Progenitor cell of endocrine pancreas (in vitro differentiated cells): Measurements from ENCODE around the gene TAPBPL. TPM values are rescaled to one million over a fixed set of nuclear protein-coding genes. Genes with fewer than 3 reads are reported as not detected.
"Not testable (repeated sequence)": the region's sequence is repeated elsewhere in the genome, so short reads cannot be mapped to it uniquely, and the experiment has no call there.

Experiments
- DNase-seq: peaks from one replicate; pipeline ENCODE4 v3.0.0; 2021; ENCODE audit warnings: low spot score; ENCODE audit not compliant: unreplicated experiment
- H3K27ac Mint-ChIP-seq: 2 replicates; pipeline ENCODE4 v1.8.0; 2021; ENCODE audit warnings: mild to moderate bottlenecking, moderate library complexity, mixed read lengths
- H3K27me3 Mint-ChIP-seq: 2 replicates; pipeline ENCODE4 v1.8.0; 2021; ENCODE audit warnings: mixed read lengths
- H3K36me3 Mint-ChIP-seq: 2 replicates; pipeline ENCODE4 v1.8.0; 2022; ENCODE audit warnings: mixed read lengths; ENCODE audit not compliant: insufficient read depth
- H3K4me1 Mint-ChIP-seq: 2 replicates; pipeline ENCODE4 v1.8.0; 2021; ENCODE audit warnings: low read depth, mixed read lengths
- H3K4me3 Mint-ChIP-seq: 2 replicates; pipeline ENCODE4 v1.8.0; 2021; ENCODE audit warnings: low read depth, mild to moderate bottlenecking, moderate library complexity, mixed read lengths
- H3K9me3 Mint-ChIP-seq: 2 replicates; pipeline ENCODE4 v1.8.0; 2021; ENCODE audit warnings: low read depth, mixed read lengths
- total RNA-seq: library from RNA; stranded (reverse); gene quantifications from 2 replicates; pipeline ENCODE4 v1.2.1, GENCODE V29; 2021
- TF ChIP-seq, protein P1 (sequence below): fragments of 200-600 bp; sonication (generic); IDR thresholded peaks from one replicate; pipeline ENCODE4 v1.5.0; 2021; ENCODE audit warnings: antibody characterized with exemption, mild to moderate bottlenecking; ENCODE audit not compliant: unreplicated experiment

The TAPBPL gene
- total RNA-seq, 1 donor from 2014 or later = 2.4 TPM

DNA sequence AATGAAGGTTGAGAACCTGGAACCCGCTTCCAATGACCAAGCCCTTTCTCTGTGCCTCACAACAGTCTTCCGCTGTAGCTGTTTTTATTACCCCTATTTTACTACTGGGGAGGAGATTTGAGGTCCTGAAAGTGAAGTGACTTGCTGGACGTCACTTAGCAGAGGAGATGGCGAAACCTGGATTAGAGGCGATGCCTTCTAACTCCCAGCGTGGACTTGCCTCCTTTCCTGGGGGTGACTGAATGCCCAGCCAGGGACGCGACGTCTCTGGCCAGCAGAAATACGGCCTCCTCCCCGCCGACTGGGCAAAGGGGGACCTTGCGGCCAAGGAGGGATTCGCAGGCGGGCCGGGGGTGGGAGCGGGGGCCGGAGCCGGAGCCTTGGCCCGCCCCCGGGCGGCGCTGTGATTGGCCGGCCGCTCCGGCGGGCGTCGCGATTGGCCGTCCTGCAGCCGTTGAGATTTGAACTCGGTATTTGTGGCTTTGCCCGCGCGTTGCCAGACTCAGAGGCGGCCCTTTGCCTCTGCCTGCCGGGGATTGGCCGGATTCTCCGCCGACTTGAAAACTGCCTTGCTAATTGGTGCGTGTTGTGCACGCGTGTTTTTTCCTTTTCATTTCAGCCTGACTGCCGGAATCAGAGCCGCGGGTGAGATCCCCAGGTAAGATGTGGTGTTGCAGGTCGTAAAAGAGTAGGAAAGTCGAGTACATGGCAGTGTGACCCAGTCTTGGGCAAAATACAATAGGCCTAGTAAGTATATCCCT, 41.8 kb downstream of the TAPBPL start, which contains the start of gene NCAPD2:
TSS of gene NCAPD2 (plus strand) at position 606 of the 761 bp plus-strand sequence. CDS start 997 bp downstream, outside the sequence.
- H3K36me3 Mint-ChIP-seq = peaks cover 6% of the 10 kb centered on the region
- TF ChIP-seq, protein P1, sequence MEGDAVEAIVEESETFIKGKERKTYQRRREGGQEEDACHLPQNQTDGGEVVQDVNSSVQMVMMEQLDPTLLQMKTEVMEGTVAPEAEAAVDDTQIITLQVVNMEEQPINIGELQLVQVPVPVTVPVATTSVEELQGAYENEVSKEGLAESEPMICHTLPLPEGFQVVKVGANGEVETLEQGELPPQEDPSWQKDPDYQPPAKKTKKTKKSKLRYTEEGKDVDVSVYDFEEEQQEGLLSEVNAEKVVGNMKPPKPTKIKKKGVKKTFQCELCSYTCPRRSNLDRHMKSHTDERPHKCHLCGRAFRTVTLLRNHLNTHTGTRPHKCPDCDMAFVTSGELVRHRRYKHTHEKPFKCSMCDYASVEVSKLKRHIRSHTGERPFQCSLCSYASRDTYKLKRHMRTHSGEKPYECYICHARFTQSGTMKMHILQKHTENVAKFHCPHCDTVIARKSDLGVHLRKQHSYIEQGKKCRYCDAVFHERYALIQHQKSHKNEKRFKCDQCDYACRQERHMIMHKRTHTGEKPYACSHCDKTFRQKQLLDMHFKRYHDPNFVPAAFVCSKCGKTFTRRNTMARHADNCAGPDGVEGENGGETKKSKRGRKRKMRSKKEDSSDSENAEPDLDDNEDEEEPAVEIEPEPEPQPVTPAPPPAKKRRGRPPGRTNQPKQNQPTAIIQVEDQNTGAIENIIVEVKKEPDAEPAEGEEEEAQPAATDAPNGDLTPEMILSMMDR = peak; percentile 46

DNA sequence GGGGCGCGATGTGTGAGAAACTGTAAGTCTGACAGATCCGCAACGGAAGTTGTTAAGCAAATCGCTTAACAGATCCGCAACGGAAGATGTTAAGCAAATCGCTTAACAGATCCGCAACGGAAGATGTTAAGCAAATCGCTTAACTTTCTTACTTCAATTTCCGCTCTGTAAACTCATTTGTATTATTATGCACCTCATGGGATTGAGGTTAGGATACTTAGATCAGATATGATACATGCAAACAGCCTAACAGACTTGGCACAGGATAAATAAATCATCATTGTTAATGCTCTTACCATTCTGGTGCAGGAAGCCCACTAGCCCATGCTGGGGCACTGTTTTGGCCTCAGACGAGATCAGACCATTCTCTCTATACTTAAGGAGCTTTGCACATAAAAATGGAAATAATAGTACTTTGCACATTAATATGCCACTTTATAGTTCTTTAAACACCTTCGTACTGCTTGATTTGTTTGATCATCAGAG, 42.5 kb downstream of the TAPBPL start:
- H3K4me3 Mint-ChIP-seq = peak overlapping the region; percentile 88
- TF ChIP-seq, protein P1 = peak; percentile 25
- H3K4me1 Mint-ChIP-seq = peaks cover 22% of the 10 kb centered on the region

More for the DNA sequence above, 41.8 kb downstream of the TAPBPL start, which contains the start of gene NCAPD2:
- peak; percentile 96 for DNase-seq
- Mint-ChIP-seq H3K27me3 (no peaks in the 10 kb centered on the region), H3K27ac (peak within 1 kb of the TSS; percentile 98), H3K4me3 (peak within 1 kb of the TSS; percentile 88), H3K9me3 (no peaks in the 10 kb centered on the region), H3K4me1 (peaks cover 22% of the 10 kb centered on the region)

DNA sequence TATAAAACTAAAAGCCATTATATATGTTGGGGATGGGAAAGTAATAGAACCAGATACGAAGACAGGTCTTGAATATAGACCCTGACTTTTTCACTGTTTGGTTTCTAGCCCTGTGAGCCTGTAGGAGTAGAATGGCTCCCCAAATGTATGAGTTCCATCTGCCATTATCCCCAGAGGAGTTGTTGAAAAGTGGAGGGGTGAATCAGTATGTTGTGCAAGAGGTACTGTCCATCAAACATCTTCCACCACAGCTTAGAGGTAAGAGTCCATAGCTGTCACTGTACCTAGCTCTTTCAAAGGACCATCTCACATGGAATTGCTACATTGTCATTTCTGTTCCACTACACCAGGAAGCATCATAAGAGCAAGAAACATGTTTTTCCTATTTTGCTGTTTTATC, 43.1 kb downstream of the TAPBPL start:
- peaks cover 22% of the 10 kb centered on the region for H3K4me1 Mint-ChIP-seq
- TF ChIP-seq, protein P1 = no peak
- H3K4me3 Mint-ChIP-seq = peak overlapping the region; percentile 88
- H3K9me3 Mint-ChIP-seq = no peaks in the 10 kb centered on the region
- no peaks in the 10 kb centered on the region for H3K27me3 Mint-ChIP-seq
- H3K36me3 Mint-ChIP-seq = peaks cover 6% of the 10 kb centered on the region
- DNase-seq = no peak
- H3K27ac Mint-ChIP-seq = peak overlapping the region; percentile 95

More for the DNA sequence above, 42.5 kb downstream of the TAPBPL start:
- no peaks in the 10 kb centered on the region for H3K27me3 Mint-ChIP-seq
- peaks cover 6% of the 10 kb centered on the region for H3K36me3 Mint-ChIP-seq
- no peaks in the 10 kb centered on the region for H3K9me3 Mint-ChIP-seq
- peak overlapping the region; percentile 95 for H3K27ac Mint-ChIP-seq
- DNase-seq = no peak

DNA sequence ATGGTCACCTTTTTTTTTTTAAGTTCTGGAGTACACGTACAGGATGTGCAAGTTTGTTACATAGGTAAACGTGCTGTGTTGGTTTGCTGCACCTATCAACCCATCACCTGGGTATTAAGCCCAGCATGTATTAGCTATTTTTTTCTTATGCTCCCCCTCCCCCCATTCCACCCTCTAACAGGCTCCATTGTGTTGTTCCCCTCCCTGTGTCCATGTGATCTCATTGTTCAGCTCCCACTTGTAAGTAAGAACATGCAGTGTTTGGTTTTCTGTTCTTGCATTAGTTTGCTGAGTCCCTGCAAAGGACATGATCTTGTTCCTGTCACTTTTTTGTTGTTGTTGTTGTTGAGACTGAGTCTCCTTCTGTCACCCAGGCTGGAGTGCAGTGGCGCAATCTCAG, 45.4 kb downstream of the TAPBPL start:
- DNase-seq, H3K9me3 Mint-ChIP-seq, H3K36me3 Mint-ChIP-seq, H3K27me3 Mint-ChIP-seq, H3K4me3 Mint-ChIP-seq: not testable (repeated sequence)
- Mint-ChIP-seq H3K27ac (peak overlapping the region; percentile 42), H3K4me1 (peaks cover 19% of the 10 kb centered on the region)

DNA sequence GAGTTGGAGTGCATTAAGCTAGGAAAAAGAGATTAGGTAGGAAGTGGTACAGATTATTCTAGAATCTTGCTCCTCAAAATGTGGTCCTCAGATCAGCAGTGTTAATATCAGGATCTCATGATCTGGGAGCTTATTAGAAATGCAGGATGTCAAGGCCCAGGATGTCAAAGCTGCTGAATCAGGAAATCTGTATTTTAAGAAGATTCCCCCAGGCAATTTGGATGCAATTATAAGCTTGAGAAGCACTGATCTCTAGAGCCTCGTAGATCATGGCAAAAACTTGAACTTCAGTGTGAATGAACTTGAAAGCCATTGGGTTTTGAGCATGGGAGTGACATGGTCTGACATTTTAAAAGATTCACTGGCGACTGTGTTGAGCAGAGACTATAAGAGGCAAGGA, 48.6 kb downstream of the TAPBPL start:
- peaks cover 3% of the 10 kb centered on the region for H3K4me1 Mint-ChIP-seq
- no peak overlapping the region for H3K4me3 Mint-ChIP-seq
- H3K27me3 Mint-ChIP-seq = no peaks in the 10 kb centered on the region
- H3K36me3 Mint-ChIP-seq = peaks cover 9% of the 10 kb centered on the region
- no peak overlapping the region for H3K27ac Mint-ChIP-seq
- DNase-seq = no peak
- no peaks in the 10 kb centered on the region for H3K9me3 Mint-ChIP-seq
- TF ChIP-seq, protein P1 = no peak
